H1 (cell line): Measurements from ENCODE around the gene TEKT5. TPM values are rescaled to one million over a fixed set of nuclear protein-coding genes. Genes with fewer than 3 reads are reported as not detected.

Source experiments
- CTCF ChIA-PET: fragments of 300-600 bp; sonication (Branson Sonifier 250); formaldehyde crosslinking; loops from one replicate; lab custom pipeline; 2021; ENCODE audit not compliant: partially characterized antibody; lab: Charles Lee
- POLR2A ChIA-PET: fragments of 300-600 bp; sonication (Branson Sonifier 250); formaldehyde crosslinking; loops from one replicate; lab custom pipeline; 2021; ENCODE audit warnings: inconsistent platforms; ENCODE audit not compliant: partially characterized antibody; lab: Charles Lee
- DNase-seq, 2 experiments: peaks; one replicate each; pipeline versions ENCODE4 v3.0.0 to v3.0.0-alpha.2; 2010 to 2022; ENCODE audit warnings: low spot score in 2 of 2, low read depth in 1 of 2, mixed read lengths in 1 of 2
- FAIRE-seq: peaks from 2 replicates; lab custom pipeline; 2011; peaks lifted over from hg19 to GRCh38; lab: Jason Lieb, UNC
- H2AFZ ChIP-seq: 2 replicates; pipeline ENCODE4 v1.8.1; 2012; ENCODE audit warnings: low read length, inconsistent platforms
- H2AK5ac ChIP-seq: 2 replicates; pipeline ENCODE4 v1.6.1; 2013; ENCODE audit warnings: low read depth, low read length
- H2BK120ac ChIP-seq: replicated peaks from 2 replicates; pipeline ENCODE3; 2013; ENCODE audit warnings: low read depth, low read length, inconsistent platforms
- H2BK12ac ChIP-seq: 2 replicates; pipeline ENCODE4 v1.6.1; 2013; ENCODE audit warnings: low read depth, low read length
- H2BK15ac ChIP-seq: 2 replicates; pipeline ENCODE4 v1.6.1; 2013; ENCODE audit warnings: low read length
- H2BK20ac ChIP-seq: 2 replicates; pipeline ENCODE4 v1.6.1; 2013; ENCODE audit warnings: low read length
- H2BK5ac ChIP-seq: 2 replicates; pipeline ENCODE4 v1.6.1; 2013; ENCODE audit warnings: low read depth, low read length
- H3K14ac ChIP-seq: 2 replicates; pipeline ENCODE4 v1.6.1; 2013; ENCODE audit warnings: inconsistent platforms; ENCODE audit not compliant: insufficient read length
- H3K18ac ChIP-seq: 2 replicates; pipeline ENCODE4 v1.6.1; 2013; ENCODE audit warnings: low read length; ENCODE audit errors: extremely low read depth
- H3K23ac ChIP-seq: 2 replicates; pipeline ENCODE4 v1.6.1; 2013; ENCODE audit warnings: inconsistent platforms; ENCODE audit not compliant: insufficient read length
- H3K23me2 ChIP-seq: 2 replicates; pipeline ENCODE4 v1.6.1; 2013; ENCODE audit warnings: low read depth, low read length
- H3K27ac ChIP-seq: 2 replicates; pipeline ENCODE4 v1.6.1; 2011; ENCODE audit warnings: low read depth, low read length, inconsistent platforms
- H3K27me3 ChIP-seq, 4 experiments: replicated peaks in 1 of 4; 1 replicate in 1 of 4; 2 replicates in 3 of 4; pipeline versions ENCODE4 v1.6.1 to v1.8.1; 2011 to 2013; ENCODE audit warnings: low read length in 3 of 4, mild to moderate bottlenecking in 3 of 4, inconsistent platforms in 2 of 4, mixed read lengths in 2 of 4, moderate library complexity in 1 of 4; ENCODE audit not compliant: control insufficient read depth in 3 of 4, insufficient read depth in 3 of 4; ENCODE audit errors: extremely low read depth in 1 of 4
- H3K36me3 ChIP-seq, 4 experiments: 2 replicates each; pipeline versions ENCODE4 v1.6.1 to v1.8.1; 2011 to 2013; ENCODE audit warnings: mild to moderate bottlenecking in 4 of 4, low read length in 3 of 4, moderate library complexity in 2 of 4, control low read depth in 1 of 4, inconsistent platforms in 1 of 4; ENCODE audit not compliant: insufficient read depth in 4 of 4, control insufficient read depth in 2 of 4
- H3K4ac ChIP-seq: replicated peaks from 2 replicates; pipeline ENCODE3; 2013; ENCODE audit warnings: low read length, low read depth, mixed read lengths, inconsistent platforms; ENCODE audit not compliant: insufficient read length
- H3K4me1 ChIP-seq, 4 experiments: replicated peaks in 1 of 4; 1 replicate in 1 of 4; 2 replicates in 3 of 4; pipeline versions ENCODE4 v1.6.1 to v1.8.1; 2011 to 2013; ENCODE audit warnings: low read length in 3 of 4, inconsistent platforms in 2 of 4, mixed read lengths in 1 of 4; ENCODE audit not compliant: insufficient read depth in 4 of 4, control insufficient read depth in 3 of 4
- H3K4me2 ChIP-seq, 2 experiments: 2 replicates each; pipeline versions ENCODE4 v1.6.1 to v1.8.1; 2011 to 2013; ENCODE audit warnings: low read depth in 2 of 2, low read length in 2 of 2, control low read depth in 1 of 2, inconsistent platforms in 1 of 2, mild to moderate bottlenecking in 1 of 2; ENCODE audit not compliant: insufficient read depth in 1 of 2
- H3K4me3 ChIP-seq, 4 experiments: fragments of 200-600, 300-600 bp in 1 of 4; sonication (generic), shearing (Covaris generic), sonication (Bioruptor Twin) in 1 of 4; 2 replicates each; pipeline versions ENCODE4 v1.5.1 to v1.8.1; 2011 to 2016; ENCODE audit warnings: low read length in 4 of 4, low read depth in 3 of 4, control low read depth in 2 of 4, inconsistent platforms in 2 of 4, mild to moderate bottlenecking in 2 of 4, mixed read lengths in 1 of 4, moderate library complexity in 1 of 4; ENCODE audit not compliant: insufficient read depth in 2 of 4; ENCODE audit errors: extremely low read depth in 1 of 4
- H3K56ac ChIP-seq: replicated peaks from 2 replicates; pipeline ENCODE3; 2013; ENCODE audit warnings: low read depth, mild to moderate bottlenecking, mixed read lengths, low read length, inconsistent platforms; ENCODE audit not compliant: insufficient read length
- H3K79me1 ChIP-seq: 2 replicates; pipeline ENCODE4 v1.6.1; 2013; ENCODE audit warnings: low read depth, low read length, control low read depth
- H3K79me2 ChIP-seq, 2 experiments: 2 replicates each; pipeline versions ENCODE4 v1.6.1 to v1.8.1; 2012 to 2013; ENCODE audit warnings: low read length in 2 of 2, mild to moderate bottlenecking in 2 of 2, inconsistent platforms in 1 of 2; ENCODE audit not compliant: insufficient read depth in 2 of 2, control insufficient read depth in 1 of 2
- H3K9ac ChIP-seq, 4 experiments: replicated peaks in 1 of 4; 1 replicate in 1 of 4; 2 replicates in 3 of 4; pipeline versions ENCODE4 v1.6.1 to v1.8.1; 2011 to 2013; ENCODE audit warnings: low read depth in 3 of 4, low read length in 3 of 4, control low read depth in 2 of 4, mild to moderate bottlenecking in 2 of 4, moderate library complexity in 2 of 4, inconsistent platforms in 1 of 4; ENCODE audit errors: extremely low read depth in 1 of 4
- H3K9me3 ChIP-seq, 2 experiments: 2 replicates each; pipeline versions ENCODE4 v1.6.1 to v1.8.1; 2012 to 2013; ENCODE audit warnings: mild to moderate bottlenecking in 2 of 2, moderate library complexity in 2 of 2, control low read depth in 1 of 2, inconsistent platforms in 1 of 2, low read depth in 1 of 2, low read length in 1 of 2, mixed read lengths in 1 of 2; ENCODE audit not compliant: insufficient read depth in 2 of 2
- H4K20me1 ChIP-seq, 2 experiments: replicated peaks in 1 of 2; 2 replicates each; pipeline versions ENCODE3 to v1.8.1; 2011 to 2013; ENCODE audit warnings: inconsistent platforms in 2 of 2, low read length in 2 of 2, mild to moderate bottlenecking in 1 of 2; ENCODE audit not compliant: insufficient read depth in 2 of 2, control insufficient read depth in 1 of 2
- H4K5ac ChIP-seq: 2 replicates; pipeline ENCODE4 v1.6.1; 2013; ENCODE audit warnings: low read length, low read depth, mixed read lengths, inconsistent platforms; ENCODE audit not compliant: insufficient read length
- H4K8ac ChIP-seq: 2 replicates; pipeline ENCODE4 v1.8.0; 2013; ENCODE audit warnings: mild to moderate bottlenecking, moderate library complexity, low read length, inconsistent platforms; ENCODE audit not compliant: insufficient read depth; ENCODE audit errors: extremely low read depth
- H4K91ac ChIP-seq: replicated peaks from 2 replicates; pipeline ENCODE3; 2013; ENCODE audit warnings: low read length, mixed read lengths, inconsistent platforms; ENCODE audit not compliant: insufficient read length
- ASH2L ChIP-seq: fragments of 200-600, 300-600 bp; sonication (generic); IDR thresholded peaks from one replicate; pipeline ENCODE4 v1.7.1; 2017; ENCODE audit warnings: low read length
- CBX5 ChIP-seq: fragments of 300-800, 300-1000 bp; sonication (generic); IDR thresholded peaks from 2 replicates; pipeline ENCODE4 v1.7.1; 2016; ENCODE audit warnings: antibody characterized with exemption, low read length, low read depth
- CHD1 ChIP-seq: IDR thresholded peaks from 2 replicates; pipeline ENCODE4 v1.6.1; 2012; ENCODE audit warnings: low read depth, low read length, improper control_type of control experiment
- JUND ChIP-seq: IDR thresholded peaks from 2 replicates; pipeline ENCODE4 v1.6.1; 2011; ENCODE audit warnings: mild to moderate bottlenecking, improper control_type of control experiment, low read length
- NANOG ChIP-seq: IDR thresholded peaks from 2 replicates; pipeline ENCODE4 v1.6.1; 2011; ENCODE audit warnings: low read length, low read depth, mild to moderate bottlenecking, inconsistent platforms; ENCODE audit not compliant: insufficient read depth, poor library complexity, severe bottlenecking
- PHF8 ChIP-seq: fragments of 200-600 bp; sonication (generic); conservative IDR thresholded peaks from 2 replicates; pipeline ENCODE4 v1.7.1; 2012; ENCODE audit warnings: low read depth, mild to moderate bottlenecking, inconsistent platforms, low read length, moderate library complexity
- POLR2A ChIP-seq, 2 experiments: IDR thresholded peaks; 1 replicate in 1 of 2; 2 replicates in 1 of 2; pipeline ENCODE4 v1.6.1; 2011; ENCODE audit warnings: low read depth in 2 of 2, low read length in 2 of 2, mild to moderate bottlenecking in 2 of 2; ENCODE audit errors: control extremely low read depth in 1 of 2
- RFX5 ChIP-seq: IDR thresholded peaks from 2 replicates; pipeline ENCODE4 v1.6.1; 2011; ENCODE audit warnings: low read depth, low read length, improper control_type of control experiment, borderline replicate concordance
- RXRA ChIP-seq: IDR thresholded peaks from 2 replicates; pipeline ENCODE4 v1.6.1; 2011; ENCODE audit warnings: low read depth, mild to moderate bottlenecking, low read length, moderate library complexity; ENCODE audit not compliant: insufficient read depth
- SIN3A ChIP-seq, 2 experiments: IDR thresholded peaks in 1 of 2; conservative IDR thresholded peaks in 1 of 2; 2 replicates each; pipeline ENCODE4 v1.6.1; 2011 to 2012; ENCODE audit warnings: low read length in 2 of 2, improper control_type of control experiment in 1 of 2, low read depth in 1 of 2, mild to moderate bottlenecking in 1 of 2
- TAF7 ChIP-seq: optimal IDR thresholded peaks from 2 replicates; pipeline ENCODE3; 2011; ENCODE audit warnings: low read depth, mild to moderate bottlenecking, inconsistent platforms, low read length, moderate library complexity, borderline replicate concordance
- WGBS, 2 experiments: shearing (Covaris generic) in 1 of 2; methylation state at CpG; one replicate each; pipeline versions ENCODE4 v1.1.6 to v1.1.7; 2013 to 2015; ENCODE audit warnings: low lambda C conversion rate in 2 of 2, mixed read lengths in 2 of 2, inconsistent platforms in 1 of 2, low coverage in 1 of 2, missing lambda C conversion rate in 1 of 2; ENCODE audit not compliant: insufficient replicate concordance in 2 of 2, insufficient coverage in 1 of 2, insufficient read length in 1 of 2; ENCODE audit errors: extremely low coverage in 1 of 2, missing lambda C conversion rate in 1 of 2; 5-methylcytosine and 5-hydroxymethylcytosine counted together
- polyA plus RNA-seq, 7 experiments: library from polyadenylated mRNA; depleted of rRNA in 3 of 7; stranded (reverse) in 5 of 7; unstranded in 2 of 7; fragments of >200 nt in 5 of 7; fragments of 200-250 nt in 2 of 7; gene quantifications; 1 replicate in 5 of 7; 2 replicates in 1 of 7; 4 replicates in 1 of 7; pipeline versions ENCODE4 v1.2.1 to v1.2.3, GENCODE V29; 2011 to 2013; ENCODE audit warnings: missing spikeins in 2 of 7, mixed read lengths in 2 of 7
- total RNA-seq: library from RNA; stranded (reverse); fragmentation: NEBNext Ultra II Directional; extraction: Animal tissue kit (Norgen Biotek cat#: 25700); gene quantifications from 2 replicates; pipeline ENCODE4 v1.2.1, GENCODE V29; 2021

TEKT5 gene
- total and polyA plus RNA-seq, 2 of the 8 experiments (the other 6 are each of a cell fraction or from before 2014, with no cell fraction given), result 0.95 TPM; not detected in 1

- no peak overlapping the region for H3K4ac ChIP-seq
- H3K27me3 ChIP-seq, result no peaks in the 10 kb centered on the region
- H3K18ac ChIP-seq, result no peak overlapping the region
- no peak overlapping the region; a peak in 1 of 7 replicates for H3K9ac ChIP-seq
- no peak overlapping the region for H3K27ac ChIP-seq
- no peak overlapping the region for H2AK5ac ChIP-seq
- no peaks in the 10 kb centered on the region for H3K79me2 ChIP-seq
- H2AFZ ChIP-seq, result no peak overlapping the region
- no peak overlapping the region for H3K14ac ChIP-seq
- H3K23me2 ChIP-seq, result peaks cover 9% of the 10 kb centered on the region; the same call in 1 of the 2 replicates
- no peak overlapping the region for H2BK120ac ChIP-seq
- ChIA-PET CTCF (interaction anchor here (0.9 to 1.3 kb wide), 2 partner anchors 18 to 84 kb away, joined by 3 to 5 read pairs; no protein-coding TSS in a partner anchor), POLR2A (no interaction called here)
- no peak overlapping the region for H3K4me2 ChIP-seq
- no peaks in the 10 kb centered on the region for H4K20me1 ChIP-seq
- no peak overlapping the region for H3K23ac ChIP-seq
- H2BK20ac ChIP-seq, result no peak overlapping the region
- no peak overlapping the region for H3K4me3 ChIP-seq
- no peak for DNase-seq
- TF ChIP-seq SIN3A (conservative IDR thresholded peaks at IDR 0.05 in 1 of 2, IDR thresholded peaks at IDR 0.05 in 1 of 2; ENCODE audit: low read depth in 1 of 2, low read length in 2 of 2) (no peak), RFX5 (no peak), ASH2L (no peak), CBX5 (no peak), PHF8 (no peak), RXRA (no peak), TAF7 (no peak), CHD1 (no peak), NANOG (no peak), JUND (no peak), POLR2A (IDR thresholded peaks at IDR 0.05; ENCODE audit: control extremely low read depth in 1 of 2, low read depth in 2 of 2, low read length in 2 of 2) (no peak)
- no peak overlapping the region for H4K5ac ChIP-seq
- H4K8ac ChIP-seq, result no peak overlapping the region
- no peak overlapping the region for H2BK15ac ChIP-seq
- H3K9me3 ChIP-seq, result no peaks in the 10 kb centered on the region
- H2BK5ac ChIP-seq, result no peak overlapping the region
- H2BK12ac ChIP-seq, result no peak overlapping the region
- H4K91ac ChIP-seq, result no peak overlapping the region
- WGBS, 2 experiments, result 80% methylated on average over 5 of the region's 5 CpGs; no CpG with 5 or more reads in 1 of the 2 experiments
- H3K4me1 ChIP-seq, result peaks cover 4 to 15% (median 8%) of the 10 kb centered on the region in 4 experiments; a peak in 6 of 7 replicates
- no peaks in the 10 kb centered on the region for H3K79me1 ChIP-seq
- no peak overlapping the region for H3K56ac ChIP-seq
- FAIRE-seq, result no peak
- no peaks in the 10 kb centered on the region; a peak in 1 of 8 replicates for H3K36me3 ChIP-seq
Observed at GRCh38 chr16:10584981-10585438, 109.7 kb downstream of the TEKT5 start.
